GM19099 (cell line): ENCODE data around the gene MICU2.

Experiments
- POLR2A ChIP-seq: IDR thresholded peaks from 3 replicates; pipeline ENCODE4 v1.6.1; 2011; ENCODE audit warnings: low read depth; ENCODE audit not compliant: insufficient read length; ENCODE audit errors: extremely low read depth

The MICU2 gene, protein sequence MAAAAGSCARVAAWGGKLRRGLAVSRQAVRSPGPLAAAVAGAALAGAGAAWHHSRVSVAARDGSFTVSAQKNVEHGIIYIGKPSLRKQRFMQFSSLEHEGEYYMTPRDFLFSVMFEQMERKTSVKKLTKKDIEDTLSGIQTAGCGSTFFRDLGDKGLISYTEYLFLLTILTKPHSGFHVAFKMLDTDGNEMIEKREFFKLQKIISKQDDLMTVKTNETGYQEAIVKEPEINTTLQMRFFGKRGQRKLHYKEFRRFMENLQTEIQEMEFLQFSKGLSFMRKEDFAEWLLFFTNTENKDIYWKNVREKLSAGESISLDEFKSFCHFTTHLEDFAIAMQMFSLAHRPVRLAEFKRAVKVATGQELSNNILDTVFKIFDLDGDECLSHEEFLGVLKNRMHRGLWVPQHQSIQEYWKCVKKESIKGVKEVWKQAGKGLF

GRCh38 chr13:21603531-21604448 lies at the start of gene MICU2:
TSS of gene MICU2 (minus strand) at chr13:21604170. CDS start at chr13:21604148, 22 bp downstream.
- peak; percentile 98 for TF ChIP-seq POLR2A

- no peak for TF ChIP-seq POLR2A
Observed at GRCh38 chr13:21641629-21642028, 37.7 kb upstream of the MICU2 start.

DNA sequence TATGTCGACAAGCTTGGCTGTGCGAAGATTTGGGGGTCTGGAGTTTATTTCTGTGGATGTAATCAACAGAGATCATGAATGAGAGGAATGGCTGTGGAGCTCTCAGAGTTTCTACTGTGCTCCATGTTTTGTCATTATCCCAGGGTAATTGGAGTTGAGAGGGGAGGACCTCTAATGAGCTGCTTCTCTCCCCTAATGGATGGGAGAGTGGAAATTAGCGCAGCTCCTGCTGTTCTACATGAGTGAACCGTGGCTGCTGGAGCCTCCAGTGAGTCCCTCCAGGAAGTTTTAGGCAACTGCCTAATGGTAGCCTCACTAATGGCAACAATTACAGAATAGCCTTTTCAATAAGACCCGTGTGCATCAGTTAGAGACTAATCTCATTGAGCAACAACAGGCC lies 35.6 kb upstream of the MICU2 start:
- TF ChIP-seq POLR2A: no peak

DNA sequence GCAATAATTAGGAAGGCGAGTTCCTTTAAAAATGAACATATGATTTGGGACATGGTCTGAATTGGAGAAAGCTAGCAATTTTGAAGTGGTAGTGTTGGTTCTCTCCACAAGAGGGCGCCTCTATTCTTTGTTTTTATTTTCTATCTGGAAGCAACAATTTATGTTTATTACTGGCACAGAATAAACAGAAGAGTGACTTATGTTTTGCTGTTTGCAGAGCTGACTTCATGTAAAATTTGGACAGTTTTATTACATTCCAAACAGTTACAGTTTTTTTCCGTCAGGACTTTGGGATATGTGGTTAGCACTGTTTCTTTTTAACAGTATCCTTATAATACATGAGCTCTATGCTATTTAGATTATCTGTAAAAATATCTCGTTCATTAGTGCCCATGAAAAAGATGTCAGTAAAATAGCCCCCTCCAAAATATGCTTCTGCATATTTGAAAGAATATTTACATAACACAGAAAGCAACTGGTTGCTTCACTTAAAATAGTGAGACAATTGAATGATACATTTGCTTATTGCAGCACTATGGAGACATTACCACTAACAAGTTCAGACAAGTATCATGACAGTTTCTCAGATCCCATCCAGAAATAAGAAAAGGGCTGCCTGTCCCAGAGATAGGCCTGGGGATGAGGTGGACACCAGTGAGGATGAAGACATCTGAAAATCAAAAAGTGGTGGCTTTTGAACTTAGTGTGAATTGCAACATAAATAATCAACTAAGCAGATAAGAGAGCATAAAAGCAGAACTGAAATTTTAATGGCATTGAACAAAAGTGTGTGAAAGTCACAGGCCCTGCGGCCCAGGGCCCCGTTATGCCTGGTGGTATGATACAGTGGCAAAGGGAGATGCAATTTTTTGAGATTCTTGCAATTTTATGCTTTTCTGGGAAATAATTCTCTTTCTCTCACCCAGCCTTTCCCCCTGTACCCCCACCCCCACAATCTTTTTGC lies 34.6 kb upstream of the MICU2 start:
- TF ChIP-seq POLR2A: no peak

- no peak for TF ChIP-seq POLR2A
Observed at GRCh38 chr13:21637296-21637695, 33.3 kb upstream of the MICU2 start.

GRCh38 chr13:21636656-21637055 lies 32.7 kb upstream of the MICU2 start:
- TF ChIP-seq POLR2A: no peak

DNA sequence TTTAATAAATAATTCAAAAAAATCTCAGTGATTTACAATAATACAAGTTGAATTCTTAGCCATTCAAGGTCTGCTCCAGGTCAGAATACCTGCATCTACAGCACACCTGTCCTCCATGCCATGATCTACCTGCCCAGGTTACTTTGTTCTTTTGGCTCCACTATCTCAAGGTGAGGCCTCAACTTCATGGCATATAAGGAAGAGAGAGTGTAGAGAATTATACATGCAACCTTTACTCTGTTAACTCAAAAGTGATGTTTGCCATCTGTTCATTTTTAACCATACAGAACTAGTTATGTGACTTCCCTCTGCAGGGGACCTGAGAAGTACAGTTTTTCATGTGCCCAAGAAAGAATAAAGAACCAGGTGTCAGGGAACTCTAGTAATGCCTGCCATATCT lies 28.2 kb upstream of the MICU2 start:
- TF ChIP-seq POLR2A: no peak

GRCh38 chr13:21625366-21625765 lies 21.4 kb upstream of the MICU2 start:
- no peak for TF ChIP-seq POLR2A

DNA sequence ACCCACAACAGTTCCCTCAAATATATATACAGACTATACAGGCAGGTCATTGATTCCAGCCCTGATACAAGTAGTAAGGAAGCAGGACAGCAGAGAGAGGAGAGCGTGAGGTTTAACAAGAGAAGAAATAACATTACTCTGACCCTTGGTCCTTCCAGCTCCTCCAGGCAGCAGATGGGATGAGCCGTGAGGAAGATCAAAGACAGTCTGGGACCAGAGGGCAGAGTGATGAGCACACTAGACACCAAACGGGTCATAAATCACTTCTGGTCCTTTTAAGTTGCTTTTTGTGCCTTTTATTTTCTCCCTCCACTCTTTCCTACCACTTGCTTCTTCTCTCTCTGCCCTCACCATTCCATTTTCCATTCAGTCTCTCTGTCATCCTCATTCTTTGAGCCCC lies 16.9 kb upstream of the MICU2 start:
- TF ChIP-seq POLR2A: no peak

- no peak for TF ChIP-seq POLR2A
Observed at GRCh38 chr13:21619633-21620220, 15.8 kb upstream of the MICU2 start.

DNA sequence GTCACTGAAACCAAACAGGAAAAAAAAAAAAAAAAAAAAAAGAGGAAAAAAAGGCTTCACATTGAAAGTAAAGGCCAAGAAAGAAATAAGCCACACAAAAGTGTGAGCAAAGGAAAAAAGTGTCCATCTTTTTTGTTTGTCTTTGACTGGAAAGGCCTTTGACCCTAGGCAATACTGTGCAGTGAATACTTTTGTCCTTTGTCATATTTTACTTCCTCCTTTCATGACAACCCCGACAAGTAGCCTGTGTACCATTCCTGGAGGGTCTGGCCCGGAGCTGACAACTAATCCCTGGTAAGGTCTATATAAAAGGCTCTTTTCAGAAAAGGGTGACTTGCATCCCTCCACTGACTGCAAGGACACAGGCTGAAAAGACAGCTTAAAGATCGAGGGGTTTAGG lies 12.9 kb upstream of the MICU2 start:
- no peak for TF ChIP-seq POLR2A

GRCh38 chr13:21616205-21616866 lies 12.4 kb upstream of the MICU2 start:
- TF ChIP-seq POLR2A: no peak

- no peak for TF ChIP-seq POLR2A
Observed at GRCh38 chr13:21615427-21615826, 11.5 kb upstream of the MICU2 start.

- no peak for TF ChIP-seq POLR2A
Observed at GRCh38 chr13:21613791-21614190, 9.8 kb upstream of the MICU2 start.
